Measurements from ENCODE around the gene ZNF624. TPM values are rescaled to one million over a fixed set of nuclear protein-coding genes. Genes with fewer than 3 reads are reported as not detected.
"Not testable (repeated sequence)": the region's sequence is repeated elsewhere in the genome, so short reads cannot be mapped to it uniquely, and the experiment has no call there.

ZNF624 gene
- total RNA-seq: 1 to 10 TPM; 3.6 to 8.2 (median 4.9) TPM

GRCh38 chr17:16653367-16654041 lies at the start of gene ZNF624:
Gene ZNF624, minus strand, starts transcription at chr17:16653850.
- TF ChIP-seq CTCF (IDR thresholded peaks at IDR 0.05; ENCODE audit: low read depth): no peak

GRCh38 chr17:16689731-16690281 lies 36.2 kb upstream of the ZNF624 start, which contains the start of gene CCDC144A:
Gene CCDC144A, plus strand, starts transcription at chr17:16690241. Its CDS starts 160 bp downstream, at chr17:16690401.
- TF ChIP-seq CTCF (IDR thresholded peaks at IDR 0.05; ENCODE audit: low read depth): not testable (repeated sequence)

- TF ChIP-seq CTCF (IDR thresholded peaks at IDR 0.05; ENCODE audit: low read depth): no peak
These were observed 23.1 kb upstream of the ZNF624 start for GRCh38 chr17:16676676-16677268.

- no peak for TF ChIP-seq CTCF (IDR thresholded peaks at IDR 0.05; ENCODE audit: low read depth)
These were observed 9.3 kb upstream of the ZNF624 start for GRCh38 chr17:16662936-16663335.

- no peak for TF ChIP-seq CTCF (IDR thresholded peaks at IDR 0.05; ENCODE audit: low read depth)
These were observed 7.6 kb upstream of the ZNF624 start for GRCh38 chr17:16661217-16661616.

- no peak for TF ChIP-seq CTCF (IDR thresholded peaks at IDR 0.05; ENCODE audit: low read depth)
These were observed 743 bp downstream of the ZNF624 start for GRCh38 chr17:16652847-16653366.

- no peak for TF ChIP-seq CTCF (IDR thresholded peaks at IDR 0.05; ENCODE audit: low read depth)
These were observed 1.4 kb downstream of the ZNF624 start for GRCh38 chr17:16652252-16652651.
